Measurements from ENCODE around the gene ENHO.

ENHO gene

DNA sequence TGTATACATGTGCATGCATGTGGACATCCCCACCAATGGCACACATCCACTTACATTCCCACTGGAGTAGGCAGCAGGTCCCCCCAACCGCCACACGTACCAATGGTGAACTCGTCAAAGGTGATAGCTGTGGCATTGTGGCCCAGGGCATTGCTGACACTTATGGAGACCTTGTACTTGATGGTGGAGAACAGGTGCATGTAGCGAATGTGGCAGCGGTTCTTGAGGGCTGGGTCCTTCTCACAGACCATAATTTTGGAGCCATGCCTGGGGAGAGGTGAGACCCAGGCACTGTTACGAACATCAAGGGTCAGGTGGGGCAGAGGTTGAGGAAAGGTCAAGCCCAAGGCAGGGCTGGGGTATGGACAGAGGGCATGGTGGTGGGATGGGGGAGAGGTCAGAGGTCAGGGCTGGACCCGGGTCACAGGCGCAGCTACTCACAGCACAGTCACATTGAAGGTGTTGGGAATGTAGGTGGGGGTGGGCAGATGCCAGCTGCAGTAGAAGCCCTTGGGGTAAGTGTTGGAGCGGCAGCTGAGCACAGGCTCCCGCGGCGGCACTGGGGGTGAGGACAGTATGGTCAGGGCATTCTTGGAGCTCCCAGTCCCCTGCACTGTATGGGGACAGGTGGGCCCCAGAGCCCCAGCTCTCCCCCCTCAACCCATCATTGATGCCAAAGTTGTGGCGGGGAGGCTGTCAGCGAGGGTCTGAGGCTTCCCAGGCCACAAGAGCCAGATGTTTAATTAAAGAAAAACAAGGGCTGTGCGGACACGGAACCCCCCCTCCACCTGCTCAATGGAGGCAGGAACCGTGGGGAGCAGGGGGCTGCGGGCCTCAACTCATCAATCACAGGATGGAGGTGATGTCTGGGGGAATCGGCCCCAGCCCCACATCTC, 34.9 kb upstream of the ENHO start:
- POLR2A ChIA-PET, result no interaction called here
- no peak overlapping the region for H3K4me3 ChIP-seq (ENCODE audit: low read depth, low read length)
- TF ChIP-seq, protein P1, sequence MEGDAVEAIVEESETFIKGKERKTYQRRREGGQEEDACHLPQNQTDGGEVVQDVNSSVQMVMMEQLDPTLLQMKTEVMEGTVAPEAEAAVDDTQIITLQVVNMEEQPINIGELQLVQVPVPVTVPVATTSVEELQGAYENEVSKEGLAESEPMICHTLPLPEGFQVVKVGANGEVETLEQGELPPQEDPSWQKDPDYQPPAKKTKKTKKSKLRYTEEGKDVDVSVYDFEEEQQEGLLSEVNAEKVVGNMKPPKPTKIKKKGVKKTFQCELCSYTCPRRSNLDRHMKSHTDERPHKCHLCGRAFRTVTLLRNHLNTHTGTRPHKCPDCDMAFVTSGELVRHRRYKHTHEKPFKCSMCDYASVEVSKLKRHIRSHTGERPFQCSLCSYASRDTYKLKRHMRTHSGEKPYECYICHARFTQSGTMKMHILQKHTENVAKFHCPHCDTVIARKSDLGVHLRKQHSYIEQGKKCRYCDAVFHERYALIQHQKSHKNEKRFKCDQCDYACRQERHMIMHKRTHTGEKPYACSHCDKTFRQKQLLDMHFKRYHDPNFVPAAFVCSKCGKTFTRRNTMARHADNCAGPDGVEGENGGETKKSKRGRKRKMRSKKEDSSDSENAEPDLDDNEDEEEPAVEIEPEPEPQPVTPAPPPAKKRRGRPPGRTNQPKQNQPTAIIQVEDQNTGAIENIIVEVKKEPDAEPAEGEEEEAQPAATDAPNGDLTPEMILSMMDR (IDR thresholded peaks at IDR 0.05; ENCODE audit: insufficient read depth, low read length, missing control alignments), result no peak
- CTCF ChIA-PET, result interaction anchor here (0.6 to 4.2 kb wide), 7 partner anchors 7 to 82 kb away, joined by 3 to 24 read pairs (median 4); no protein-coding TSS in a partner anchor
- no peak for DNase-seq (ENCODE audit: low read depth, low spot score)

DNA sequence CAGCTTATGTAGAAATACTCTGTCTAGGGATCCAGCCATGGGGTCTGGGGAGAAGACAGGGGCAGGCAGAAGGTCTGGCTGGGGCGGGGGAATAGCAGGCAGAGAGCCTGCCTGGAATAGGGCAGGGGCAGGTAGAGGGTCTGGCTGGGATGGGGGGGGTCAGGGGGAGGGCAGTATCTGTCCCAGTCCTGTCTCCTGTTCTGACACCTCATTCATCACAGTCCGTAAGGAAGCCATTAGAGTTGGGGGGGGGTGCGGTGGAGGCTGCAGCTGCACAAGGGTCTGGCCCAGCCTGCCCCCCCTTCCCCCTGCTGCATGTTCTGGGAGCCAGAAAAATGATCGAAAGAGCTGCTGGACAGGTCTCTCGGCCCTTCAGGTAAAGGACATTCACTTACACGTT, 34.2 kb upstream of the ENHO start:
- no peak for DNase-seq (ENCODE audit: low read depth, low spot score)
- TF ChIP-seq, protein P1 (IDR thresholded peaks at IDR 0.05; ENCODE audit: insufficient read depth, low read length, missing control alignments), result no peak
- ChIA-PET CTCF (interaction anchor here (1.8 to 4.2 kb wide), 2 partner anchors 9 to 46 kb away, joined by 6 to 24 read pairs; no protein-coding TSS in a partner anchor), POLR2A (no interaction called here)
- no peak overlapping the region for H3K4me3 ChIP-seq (ENCODE audit: low read depth, low read length)

DNA sequence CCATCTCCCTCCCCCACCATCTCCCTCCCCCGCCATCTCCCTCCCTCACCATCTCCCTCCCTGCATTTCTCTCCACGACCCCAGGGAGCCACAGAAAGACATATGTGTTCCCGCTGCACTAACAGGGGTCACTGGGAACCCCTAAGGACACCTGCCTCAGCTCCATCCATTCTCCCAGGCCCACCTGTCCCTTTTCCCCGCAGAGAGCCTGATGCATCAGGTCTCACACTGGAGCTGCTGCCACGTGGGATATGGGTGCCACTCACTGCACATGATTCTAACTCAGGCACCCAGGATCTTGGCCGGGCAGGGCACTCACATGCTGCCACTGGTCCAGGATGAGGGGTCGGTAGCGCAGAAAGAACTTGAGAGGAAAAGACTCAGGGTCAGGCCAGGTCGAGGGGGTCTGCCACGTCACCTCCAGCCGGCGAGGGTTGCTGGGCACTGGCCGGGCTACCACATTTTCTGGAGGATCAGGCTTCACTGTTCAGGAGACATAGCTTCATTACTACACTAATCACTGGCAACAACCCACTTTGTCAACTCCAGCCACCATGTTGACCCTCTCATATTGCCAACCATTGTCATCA, 33.2 kb upstream of the ENHO start:
- POLR2A ChIA-PET, result no interaction called here
- CTCF ChIA-PET, result interaction anchor here (1.8 to 10.6 kb wide), 3 partner anchors 8 to 47 kb away, joined by 6 to 255 read pairs (median 24); no protein-coding TSS in a partner anchor
- H3K4me3 ChIP-seq (ENCODE audit: low read depth, low read length), result no peak overlapping the region
- TF ChIP-seq, protein P1 (IDR thresholded peaks at IDR 0.05; ENCODE audit: insufficient read depth, low read length, missing control alignments), result no peak
- no peak for DNase-seq (ENCODE audit: low read depth, low spot score)

DNA sequence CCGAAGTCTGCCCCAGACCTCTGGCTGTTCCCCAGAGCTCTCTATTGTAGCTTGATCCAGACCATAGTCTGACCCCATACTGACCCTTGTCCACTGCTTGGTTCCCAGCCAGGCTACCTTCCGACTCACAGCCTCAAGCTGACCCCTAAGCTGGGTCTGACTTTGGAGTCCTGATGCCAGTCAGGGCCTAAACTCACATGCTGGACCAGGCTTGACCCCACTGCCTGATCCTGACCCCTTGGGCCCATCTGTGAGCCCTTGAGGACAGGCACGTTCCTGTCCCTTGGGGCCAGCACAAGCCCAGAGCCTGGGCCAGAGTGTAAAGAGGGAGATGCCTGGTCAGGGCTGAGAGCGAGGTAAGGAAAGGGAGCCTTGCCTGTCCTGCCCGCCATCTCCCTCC, 32.7 kb upstream of the ENHO start:
- ChIA-PET POLR2A (no interaction called here), CTCF (interaction anchor here (4.2 to 10.6 kb wide), 2 partner anchors 8 to 41 kb away, joined by 24 to 255 read pairs; no protein-coding TSS in a partner anchor)
- TF ChIP-seq, protein P1 (IDR thresholded peaks at IDR 0.05; ENCODE audit: insufficient read depth, low read length, missing control alignments), result no peak
- no peak for DNase-seq (ENCODE audit: low read depth, low spot score)
- H3K4me3 ChIP-seq (ENCODE audit: low read depth, low read length), result no peak overlapping the region

DNA sequence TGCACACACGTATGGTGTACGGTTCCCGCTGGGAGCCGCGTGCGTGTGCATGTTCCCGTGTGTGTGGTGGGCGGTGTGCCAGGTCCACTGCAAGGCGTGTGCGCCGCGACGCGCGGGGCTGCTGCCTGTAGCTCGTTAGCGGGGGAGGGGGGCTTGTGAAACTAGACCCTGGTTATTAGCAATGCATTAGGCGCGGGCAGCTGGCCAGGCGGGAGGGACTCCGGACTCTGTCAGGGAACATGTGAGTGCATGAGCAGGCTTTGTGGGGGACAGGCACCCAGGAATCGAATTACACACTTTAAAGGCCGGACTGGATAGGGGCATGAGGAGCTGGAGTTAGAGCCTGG, 32.2 kb upstream of the ENHO start:
- POLR2A ChIA-PET, result no interaction called here
- no peak for DNase-seq (ENCODE audit: low read depth, low spot score)
- H3K4me3 ChIP-seq (ENCODE audit: low read depth, low read length), result no peak overlapping the region
- CTCF ChIA-PET, result interaction anchor here (10.6 kb wide), 1 partner anchor 41 kb away, joined by 255 read pairs; no protein-coding TSS in a partner anchor
- TF ChIP-seq, protein P1 (IDR thresholded peaks at IDR 0.05; ENCODE audit: insufficient read depth, low read length, missing control alignments), result no peak
